DOHH2 (cell line): ENCODE results near the gene CPS1.

Source experiments
- EZH2phosphoT487 ChIP-seq: fragments of 200-600 bp; sonication (generic); IDR thresholded peaks from 2 replicates; pipeline ENCODE4 v1.6.1; 2017; ENCODE audit warnings: borderline replicate concordance, mild to moderate bottlenecking, antibody characterized with exemption, low read length, moderate library complexity, mixed read lengths
- TF ChIP-seq, protein P1 (sequence below): fragments of 200-600 bp; sonication (generic); IDR thresholded peaks from one replicate; pipeline ENCODE4 v1.5.1; 2014; ENCODE audit warnings: antibody characterized with exemption, mild to moderate bottlenecking, low read depth, low read length; ENCODE audit not compliant: poor library complexity, severe bottlenecking

DNA sequence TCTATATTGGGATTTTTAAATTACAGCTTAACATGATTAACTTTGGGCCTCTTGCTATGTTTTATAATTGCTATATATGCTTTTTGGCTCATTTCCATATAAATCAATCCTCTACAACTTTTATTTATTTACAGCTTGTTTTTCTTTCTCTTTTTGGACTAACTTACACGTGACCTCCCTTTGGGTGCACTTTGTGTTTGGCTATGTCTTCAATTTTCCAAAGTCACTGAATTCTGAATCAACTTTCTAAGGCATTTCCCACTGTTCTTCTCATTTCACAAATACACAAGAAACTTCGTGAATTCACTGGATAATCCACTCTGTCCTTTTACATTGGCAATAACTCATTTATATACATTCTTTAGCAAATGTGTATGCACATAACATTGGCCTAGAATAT, 5.4 kb upstream of the CPS1 start:
- TF ChIP-seq, protein P1, sequence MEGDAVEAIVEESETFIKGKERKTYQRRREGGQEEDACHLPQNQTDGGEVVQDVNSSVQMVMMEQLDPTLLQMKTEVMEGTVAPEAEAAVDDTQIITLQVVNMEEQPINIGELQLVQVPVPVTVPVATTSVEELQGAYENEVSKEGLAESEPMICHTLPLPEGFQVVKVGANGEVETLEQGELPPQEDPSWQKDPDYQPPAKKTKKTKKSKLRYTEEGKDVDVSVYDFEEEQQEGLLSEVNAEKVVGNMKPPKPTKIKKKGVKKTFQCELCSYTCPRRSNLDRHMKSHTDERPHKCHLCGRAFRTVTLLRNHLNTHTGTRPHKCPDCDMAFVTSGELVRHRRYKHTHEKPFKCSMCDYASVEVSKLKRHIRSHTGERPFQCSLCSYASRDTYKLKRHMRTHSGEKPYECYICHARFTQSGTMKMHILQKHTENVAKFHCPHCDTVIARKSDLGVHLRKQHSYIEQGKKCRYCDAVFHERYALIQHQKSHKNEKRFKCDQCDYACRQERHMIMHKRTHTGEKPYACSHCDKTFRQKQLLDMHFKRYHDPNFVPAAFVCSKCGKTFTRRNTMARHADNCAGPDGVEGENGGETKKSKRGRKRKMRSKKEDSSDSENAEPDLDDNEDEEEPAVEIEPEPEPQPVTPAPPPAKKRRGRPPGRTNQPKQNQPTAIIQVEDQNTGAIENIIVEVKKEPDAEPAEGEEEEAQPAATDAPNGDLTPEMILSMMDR = no peak
- TF ChIP-seq EZH2phosphoT487 = no peak
